Hepatocyte (in vitro differentiated cells): ENCODE results near the gene STRIP1. TPM values are rescaled to one million over a fixed set of nuclear protein-coding genes. Genes with fewer than 3 reads are reported as not detected.

Experiments used
- DNase-seq: peaks from one replicate; pipeline ENCODE4 v3.0.0-alpha.2; 2016; ENCODE audit warnings: low spot score
- H2AFZ ChIP-seq: fragments of 200-600 bp; sonication (generic); 2 replicates; pipeline ENCODE4 v1.6.0; 2016; ENCODE audit warnings: antibody characterized with exemption, mild to moderate bottlenecking
- H3K27ac ChIP-seq: fragments of 200-600 bp; sonication (generic); 2 replicates; pipeline ENCODE4 v1.5.1; 2016; ENCODE audit warnings: mild to moderate bottlenecking
- H3K27me3 ChIP-seq: fragments of 200-600 bp; sonication (generic); 2 replicates; pipeline ENCODE4 v1.6.1; 2016
- H3K36me3 ChIP-seq: fragments of 200-600 bp; sonication (generic); replicated peaks from 2 replicates; pipeline ENCODE4 v1.5.1; 2016; ENCODE audit warnings: low read depth; ENCODE audit not compliant: insufficient read depth
- H3K4me1 ChIP-seq: fragments of 200-600 bp; sonication (generic); 2 replicates; pipeline ENCODE4 v1.5.1; 2016; ENCODE audit warnings: mild to moderate bottlenecking, moderate library complexity; ENCODE audit not compliant: insufficient read depth
- H3K4me2 ChIP-seq: fragments of 200-600 bp; sonication (generic); 2 replicates; pipeline ENCODE4 v1.6.0; 2016
- H3K4me3 ChIP-seq: fragments of 200-600 bp; sonication (generic); 2 replicates; pipeline ENCODE4 v1.5.1; 2016; ENCODE audit warnings: mild to moderate bottlenecking
- H3K79me2 ChIP-seq: fragments of 200-600 bp; sonication (generic); 2 replicates; pipeline ENCODE4 v1.6.0; 2017; ENCODE audit warnings: mild to moderate bottlenecking
- H3K9me2 ChIP-seq: fragments of 200-600 bp; sonication (generic); replicated peaks from 2 replicates; pipeline ENCODE4 v1.6.0; 2017; ENCODE audit warnings: mild to moderate bottlenecking; ENCODE audit not compliant: insufficient read depth
- H3K9me3 ChIP-seq: fragments of 200-600 bp; sonication (generic); 2 replicates; pipeline ENCODE4 v1.5.1; 2016; ENCODE audit warnings: low read depth, mild to moderate bottlenecking
- H4K20me1 ChIP-seq: fragments of 200-600 bp; sonication (generic); 2 replicates; pipeline ENCODE4 v1.6.0; 2016; ENCODE audit warnings: mild to moderate bottlenecking; ENCODE audit not compliant: insufficient read depth, poor library complexity, severe bottlenecking
- EZH2 ChIP-seq: fragments of 200-600 bp; sonication (generic); IDR thresholded peaks from 2 replicates; pipeline ENCODE4 v1.6.1; 2016; ENCODE audit warnings: antibody characterized with exemption, mild to moderate bottlenecking, borderline replicate concordance
- EZH2phosphoT487 ChIP-seq: fragments of 200-600 bp; sonication (generic); IDR thresholded peaks from one replicate; pipeline ENCODE4 v1.6.1; 2018; ENCODE audit warnings: antibody characterized with exemption, mild to moderate bottlenecking, low read depth, moderate library complexity; ENCODE audit not compliant: unreplicated experiment, severe bottlenecking
- WGBS: methylation state at CpG from one replicate; pipeline ENCODE4 v1.1.6; 2016; ENCODE audit warnings: low lambda C conversion rate; ENCODE audit errors: missing lambda C conversion rate; 5-methylcytosine and 5-hydroxymethylcytosine counted together
- polyA plus RNA-seq: library from polyadenylated mRNA; unstranded; fragments of >200 nt; fragmentation: Nextera tagmentation; extraction: Ambion mirVana; gene quantifications from 2 replicates; pipeline ENCODE4 v1.2.1, GENCODE V29; 2016
- total RNA-seq: library from RNA; depleted of rRNA; stranded (reverse); fragments of >200 nt; gene quantifications from 2 replicates; pipeline ENCODE4 v1.2.3, GENCODE V29; 2014
- TF ChIP-seq, protein P1 (sequence below): fragments of 200-600 bp; sonication (generic); IDR thresholded peaks from 2 replicates; pipeline ENCODE4 v1.5.1; 2016; ENCODE audit warnings: antibody characterized with exemption, mild to moderate bottlenecking; ENCODE audit not compliant: poor library complexity

The STRIP1 gene
- total and polyA plus RNA-seq, 2 experiments from 2014 or later = 29.1 to 44.6 TPM

GRCh38 chr1:110094931-110095654 lies 60.7 kb downstream of the STRIP1 start:
- H3K27me3 ChIP-seq = peaks cover 10% of the 10 kb centered on the region
- no peaks in the 10 kb centered on the region for H3K9me3 ChIP-seq
- no peak overlapping the region for H3K27ac ChIP-seq
- H2AFZ ChIP-seq = no peak overlapping the region
- no peaks in the 10 kb centered on the region for H4K20me1 ChIP-seq
- no peak for DNase-seq
- H3K9me2 ChIP-seq = no peaks in the 10 kb centered on the region
- TF ChIP-seq, protein P1, sequence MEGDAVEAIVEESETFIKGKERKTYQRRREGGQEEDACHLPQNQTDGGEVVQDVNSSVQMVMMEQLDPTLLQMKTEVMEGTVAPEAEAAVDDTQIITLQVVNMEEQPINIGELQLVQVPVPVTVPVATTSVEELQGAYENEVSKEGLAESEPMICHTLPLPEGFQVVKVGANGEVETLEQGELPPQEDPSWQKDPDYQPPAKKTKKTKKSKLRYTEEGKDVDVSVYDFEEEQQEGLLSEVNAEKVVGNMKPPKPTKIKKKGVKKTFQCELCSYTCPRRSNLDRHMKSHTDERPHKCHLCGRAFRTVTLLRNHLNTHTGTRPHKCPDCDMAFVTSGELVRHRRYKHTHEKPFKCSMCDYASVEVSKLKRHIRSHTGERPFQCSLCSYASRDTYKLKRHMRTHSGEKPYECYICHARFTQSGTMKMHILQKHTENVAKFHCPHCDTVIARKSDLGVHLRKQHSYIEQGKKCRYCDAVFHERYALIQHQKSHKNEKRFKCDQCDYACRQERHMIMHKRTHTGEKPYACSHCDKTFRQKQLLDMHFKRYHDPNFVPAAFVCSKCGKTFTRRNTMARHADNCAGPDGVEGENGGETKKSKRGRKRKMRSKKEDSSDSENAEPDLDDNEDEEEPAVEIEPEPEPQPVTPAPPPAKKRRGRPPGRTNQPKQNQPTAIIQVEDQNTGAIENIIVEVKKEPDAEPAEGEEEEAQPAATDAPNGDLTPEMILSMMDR = no peak
- no peak for TF ChIP-seq EZH2
- TF ChIP-seq EZH2phosphoT487 = no peak
- no peaks in the 10 kb centered on the region for H3K36me3 ChIP-seq
- H3K4me1 ChIP-seq = peaks cover 2% of the 10 kb centered on the region
- H3K79me2 ChIP-seq = no peaks in the 10 kb centered on the region
- WGBS = 49% methylated on average over 7 of the region's 7 CpGs
- no peak overlapping the region for H3K4me2 ChIP-seq
- no peak overlapping the region for H3K4me3 ChIP-seq

GRCh38 chr1:110097507-110098221 lies 63.2 kb downstream of the STRIP1 start:
- no peak overlapping the region for H3K4me2 ChIP-seq
- H3K36me3 ChIP-seq = no peaks in the 10 kb centered on the region
- H4K20me1 ChIP-seq = no peaks in the 10 kb centered on the region
- H3K4me1 ChIP-seq = peaks cover 2% of the 10 kb centered on the region
- WGBS = 78% methylated on average over 11 of the region's 11 CpGs
- H3K9me2 ChIP-seq = no peaks in the 10 kb centered on the region
- no peak overlapping the region for H3K27ac ChIP-seq
- H3K27me3 ChIP-seq = peaks cover 1% of the 10 kb centered on the region
- TF ChIP-seq EZH2phosphoT487 (no peak), EZH2 (no peak)
- TF ChIP-seq, protein P1 = no peak
- H2AFZ ChIP-seq = no peak overlapping the region
- no peak overlapping the region for H3K4me3 ChIP-seq
- no peaks in the 10 kb centered on the region for H3K79me2 ChIP-seq
- no peak for DNase-seq
- H3K9me3 ChIP-seq = no peaks in the 10 kb centered on the region

GRCh38 chr1:110098222-110099026 lies 64.0 kb downstream of the STRIP1 start:
- WGBS = 51% methylated on average over 9 of the region's 9 CpGs
- no peak overlapping the region for H3K4me2 ChIP-seq

More at GRCh38 chr1:110098222-110099026, 64.0 kb downstream of the STRIP1 start:
- Histone ChIP-seq H3K79me2 (no peaks in the 10 kb centered on the region), H3K27me3 (no peaks in the 10 kb centered on the region), H3K9me3 (no peaks in the 10 kb centered on the region), H4K20me1 (no peaks in the 10 kb centered on the region), H2AFZ (no peak overlapping the region), H3K4me1 (peaks cover 2% of the 10 kb centered on the region), H3K4me3 (no peak overlapping the region), H3K27ac (no peak overlapping the region), H3K9me2 (no peaks in the 10 kb centered on the region), H3K36me3 (no peaks in the 10 kb centered on the region)
- DNase-seq = no peak
- TF ChIP-seq EZH2 (no peak), EZH2phosphoT487 (no peak)
- TF ChIP-seq, protein P1 = no peak
